DOHH2 (cell line): ENCODE measurements around the gene PARP2.

Source experiments
- H3F3A ChIP-seq: fragments of 200-600 bp; sonication (generic), shearing (Covaris generic); 2 replicates; pipeline ENCODE4 v1.6.0; 2016; ENCODE audit warnings: antibody characterized with exemption, mild to moderate bottlenecking; ENCODE audit not compliant: control insufficient read depth, insufficient read depth
- H3K27ac ChIP-seq: fragments of 200-600 bp; sonication (generic); 2 replicates; pipeline ENCODE4 v1.5.1; 2014; ENCODE audit warnings: low read depth, mild to moderate bottlenecking, low read length, moderate library complexity
- H3K27me3 ChIP-seq: fragments of 200-600 bp; sonication (generic); 2 replicates; pipeline ENCODE4 v1.6.1; 2014; ENCODE audit warnings: mild to moderate bottlenecking, low read length, mixed read lengths; ENCODE audit not compliant: control insufficient read depth
- H3K36me3 ChIP-seq: fragments of 200-600 bp; sonication (generic); 2 replicates; pipeline ENCODE4 v1.6.1; 2014; ENCODE audit warnings: mild to moderate bottlenecking, low read length, moderate library complexity, mixed read lengths; ENCODE audit not compliant: control insufficient read depth
- H3K4me1 ChIP-seq: fragments of 200-600 bp; sonication (generic); 2 replicates; pipeline ENCODE4 v1.6.1; 2014; ENCODE audit warnings: mild to moderate bottlenecking, low read length, mixed read lengths; ENCODE audit not compliant: control insufficient read depth
- H3K4me2 ChIP-seq: fragments of 200-600 bp; sonication (generic); 2 replicates; pipeline ENCODE4 v1.6.0; 2014; ENCODE audit warnings: mild to moderate bottlenecking, low read length, moderate library complexity
- H3K4me3 ChIP-seq: fragments of 200-600 bp; sonication (generic); 2 replicates; pipeline ENCODE4 v1.5.1; 2014; ENCODE audit warnings: mild to moderate bottlenecking, low read length, mixed read lengths
- H3K79me2 ChIP-seq: fragments of 200-600 bp; sonication (generic); 2 replicates; pipeline ENCODE4 v1.6.1; 2014; ENCODE audit warnings: mild to moderate bottlenecking, low read length, mixed read lengths; ENCODE audit not compliant: control insufficient read depth
- H3K9me2 ChIP-seq: fragments of 200-600 bp; sonication (generic); replicated peaks from 2 replicates; pipeline ENCODE4 v1.6.1; 2014; ENCODE audit warnings: mild to moderate bottlenecking, low read length, mixed read lengths; ENCODE audit not compliant: control insufficient read depth
- H3K9me3 ChIP-seq: fragments of 200-600 bp; sonication (generic); 2 replicates; pipeline ENCODE4 v1.6.1; 2014; ENCODE audit warnings: antibody characterized with exemption, low read length, mixed read lengths; ENCODE audit not compliant: control insufficient read depth, insufficient read depth
- H4K20me1 ChIP-seq: fragments of 200-600 bp; sonication (generic); 2 replicates; pipeline ENCODE4 v1.6.0; 2014; ENCODE audit warnings: low read depth, mild to moderate bottlenecking, antibody characterized with exemption, low read length, moderate library complexity; ENCODE audit not compliant: control insufficient read depth, insufficient read depth
- EZH2phosphoT487 ChIP-seq: fragments of 200-600 bp; sonication (generic); IDR thresholded peaks from 2 replicates; pipeline ENCODE4 v1.6.1; 2017; ENCODE audit warnings: borderline replicate concordance, mild to moderate bottlenecking, antibody characterized with exemption, low read length, moderate library complexity, mixed read lengths
- TF ChIP-seq, protein P1 (sequence below): fragments of 200-600 bp; sonication (generic); IDR thresholded peaks from one replicate; pipeline ENCODE4 v1.5.1; 2014; ENCODE audit warnings: antibody characterized with exemption, mild to moderate bottlenecking, low read depth, low read length; ENCODE audit not compliant: poor library complexity, severe bottlenecking

Gene PARP2

DNA sequence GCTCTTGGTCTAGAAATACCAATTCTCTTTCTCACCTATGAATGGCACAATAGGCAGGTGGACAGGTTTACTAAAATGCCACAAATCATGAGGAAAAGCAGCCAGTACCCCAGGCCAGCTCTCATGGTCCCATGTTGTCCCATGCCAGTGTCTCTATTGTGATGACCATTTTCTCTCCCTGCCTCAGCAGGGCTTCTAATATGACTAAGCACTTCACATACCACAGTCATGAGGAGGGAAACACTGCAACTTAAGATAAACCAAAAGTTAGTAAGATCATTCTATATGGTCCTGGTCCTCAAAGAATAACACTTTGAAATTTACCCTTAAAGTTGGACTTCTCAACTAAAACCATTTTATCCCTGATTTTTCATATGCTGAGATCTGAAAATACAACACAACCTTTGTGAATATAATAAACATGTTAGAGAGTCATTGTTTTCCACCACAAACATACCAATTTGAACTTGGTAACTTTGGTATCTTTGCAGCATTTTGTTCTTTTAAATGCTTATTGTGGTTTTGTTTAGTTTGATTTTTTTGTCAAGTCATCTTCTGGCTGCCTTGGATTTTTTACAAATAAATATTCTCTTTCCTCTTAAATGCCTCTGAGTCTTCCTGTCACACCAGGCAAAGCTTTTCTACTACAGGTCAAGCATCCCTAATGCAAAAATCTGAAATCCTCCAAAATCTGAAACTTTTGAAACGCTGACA is 41.2 kb upstream of the PARP2 start:
- no peak overlapping the region for H3K4me3 ChIP-seq
- H3K27me3 ChIP-seq: no peaks in the 10 kb centered on the region
- H3K79me2 ChIP-seq: peaks cover 30% of the 10 kb centered on the region
- peaks cover 35% of the 10 kb centered on the region for H3K36me3 ChIP-seq
- no peak overlapping the region for H3K4me2 ChIP-seq
- peaks cover 20% of the 10 kb centered on the region for H3K4me1 ChIP-seq
- peaks cover 10% of the 10 kb centered on the region for H3F3A ChIP-seq
- no peak overlapping the region for H3K27ac ChIP-seq
- no peak for TF ChIP-seq EZH2phosphoT487
- TF ChIP-seq, protein P1, sequence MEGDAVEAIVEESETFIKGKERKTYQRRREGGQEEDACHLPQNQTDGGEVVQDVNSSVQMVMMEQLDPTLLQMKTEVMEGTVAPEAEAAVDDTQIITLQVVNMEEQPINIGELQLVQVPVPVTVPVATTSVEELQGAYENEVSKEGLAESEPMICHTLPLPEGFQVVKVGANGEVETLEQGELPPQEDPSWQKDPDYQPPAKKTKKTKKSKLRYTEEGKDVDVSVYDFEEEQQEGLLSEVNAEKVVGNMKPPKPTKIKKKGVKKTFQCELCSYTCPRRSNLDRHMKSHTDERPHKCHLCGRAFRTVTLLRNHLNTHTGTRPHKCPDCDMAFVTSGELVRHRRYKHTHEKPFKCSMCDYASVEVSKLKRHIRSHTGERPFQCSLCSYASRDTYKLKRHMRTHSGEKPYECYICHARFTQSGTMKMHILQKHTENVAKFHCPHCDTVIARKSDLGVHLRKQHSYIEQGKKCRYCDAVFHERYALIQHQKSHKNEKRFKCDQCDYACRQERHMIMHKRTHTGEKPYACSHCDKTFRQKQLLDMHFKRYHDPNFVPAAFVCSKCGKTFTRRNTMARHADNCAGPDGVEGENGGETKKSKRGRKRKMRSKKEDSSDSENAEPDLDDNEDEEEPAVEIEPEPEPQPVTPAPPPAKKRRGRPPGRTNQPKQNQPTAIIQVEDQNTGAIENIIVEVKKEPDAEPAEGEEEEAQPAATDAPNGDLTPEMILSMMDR: no peak
- H4K20me1 ChIP-seq: no peaks in the 10 kb centered on the region
- H3K9me2 ChIP-seq: no peaks in the 10 kb centered on the region
- no peaks in the 10 kb centered on the region for H3K9me3 ChIP-seq

DNA sequence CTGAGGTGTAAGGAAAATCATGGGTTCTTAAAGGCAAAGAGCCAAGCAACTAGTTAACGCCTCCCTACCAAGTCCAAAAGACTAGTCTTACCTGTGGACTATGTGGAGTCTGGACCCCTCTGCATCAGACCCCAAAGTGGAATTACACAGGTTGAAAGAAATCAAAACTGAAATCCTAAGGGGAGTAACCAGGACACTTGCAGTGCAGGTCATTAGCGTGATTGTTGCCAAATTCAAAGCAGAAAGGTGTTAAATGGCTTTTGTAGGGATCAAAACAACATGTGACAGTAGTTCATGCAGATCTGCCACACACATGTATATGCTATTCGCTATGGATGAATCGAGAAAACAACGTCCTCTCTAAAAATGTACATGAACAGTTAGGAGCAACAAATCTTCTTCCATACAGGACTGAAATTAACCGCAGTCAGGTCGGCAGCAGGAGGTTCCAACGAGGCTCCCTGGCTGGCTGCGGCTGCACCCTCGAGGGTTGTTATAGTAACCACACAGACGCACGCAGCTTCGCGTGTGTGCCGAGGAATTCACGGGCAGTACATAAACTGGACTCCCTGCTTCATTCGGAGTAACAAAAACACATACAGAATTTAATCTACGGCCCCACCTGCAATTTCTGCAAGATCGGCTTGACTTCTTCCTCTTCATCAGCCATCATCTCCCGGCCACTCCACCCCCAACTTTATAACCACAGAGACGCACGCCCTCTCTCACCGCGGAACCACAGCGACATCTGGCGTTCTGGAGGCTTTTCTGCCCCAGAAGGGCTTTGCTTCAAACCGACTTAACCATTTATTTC is 38.0 kb upstream of the PARP2 start, which contains the start of gene TTC5:
Gene TTC5, minus strand, starts transcription at position 687 of the 814 bp plus-strand sequence. Its CDS starts 14 bp downstream, at position 673.
- peaks cover 20% of the 10 kb centered on the region for H3K4me1 ChIP-seq
- H3K9me3 ChIP-seq: no peaks in the 10 kb centered on the region
- H3K79me2 ChIP-seq: peaks cover 30% of the 10 kb centered on the region
- peak within 1 kb of the TSS; percentile 100 for H3K4me2 ChIP-seq
- no peaks in the 10 kb centered on the region for H3K9me2 ChIP-seq
- TF ChIP-seq, protein P1: peak; percentile 90
- TF ChIP-seq EZH2phosphoT487: no peak
- H4K20me1 ChIP-seq: no peaks in the 10 kb centered on the region; the same call in 1 of the 2 replicates
- H3K27ac ChIP-seq: peak within 1 kb of the TSS; percentile 38; the same call in 1 of the 2 replicates
- peaks cover 15% of the 10 kb centered on the region for H3K36me3 ChIP-seq
- H3K27me3 ChIP-seq: no peaks in the 10 kb centered on the region
- peaks cover 27% of the 10 kb centered on the region for H3F3A ChIP-seq
- peak within 1 kb of the TSS; percentile 100 for H3K4me3 ChIP-seq

DNA sequence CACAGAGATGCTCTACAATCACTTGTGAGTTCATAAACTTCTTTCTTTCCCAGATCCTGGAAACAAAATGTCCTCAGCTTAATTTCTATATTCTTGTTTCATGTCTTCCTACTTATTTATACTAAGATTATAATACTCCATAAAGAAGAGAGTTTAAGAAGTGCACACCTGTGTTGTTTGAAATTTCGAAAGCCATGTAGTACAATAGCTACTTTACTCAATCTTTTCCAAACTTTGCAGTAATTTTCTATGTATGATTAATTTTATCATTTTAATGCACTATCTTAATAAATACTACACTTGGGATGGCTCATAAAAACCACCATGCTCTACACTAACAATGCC is 37.4 kb upstream of the PARP2 start:
- TF ChIP-seq, protein P1: no peak
- TF ChIP-seq EZH2phosphoT487: no peak
- Histone ChIP-seq H3K79me2 (peaks cover 30% of the 10 kb centered on the region), H3K4me1 (peaks cover 20% of the 10 kb centered on the region), H3K9me2 (no peaks in the 10 kb centered on the region), H3K9me3 (no peaks in the 10 kb centered on the region), H3K36me3 (peaks cover 9% of the 10 kb centered on the region), H3K4me3 (peak overlapping the region; percentile 100), H3K27ac (no peak overlapping the region), H4K20me1 (no peaks in the 10 kb centered on the region; the same call in 1 of the 2 replicates), H3K27me3 (no peaks in the 10 kb centered on the region), H3K4me2 (no peak overlapping the region), H3F3A (peaks cover 27% of the 10 kb centered on the region)
